Testis (tissue), 2 donors: ENCODE results near the gene C17orf113.

ENCODE experiments used
- CTCF ChIP-seq, 3 experiments: fragments of 450-650 bp in 2 of 3; fragments of 200-600 bp in 1 of 3; sonication (generic) in 1 of 3; IDR thresholded peaks; one replicate each; pipeline ENCODE4 v1.5.1; 2016 to 2019; ENCODE audit warnings: antibody characterized with exemption in 3 of 3, mild to moderate bottlenecking in 2 of 3, moderate library complexity in 1 of 3
- POLR2A ChIP-seq: fragments of 450-650 bp; IDR thresholded peaks from one replicate; pipeline ENCODE4 v1.6.1; 2017; ENCODE audit warnings: antibody characterized with exemption, mild to moderate bottlenecking, moderate library complexity

GRCh38 chr17:42025191-42025579 lies 25.2 kb downstream of the C17orf113 start:
- no peak for TF ChIP-seq CTCF (IDR thresholded peaks at IDR 0.05)
- no peak for TF ChIP-seq POLR2A
